CD4-positive, alpha-beta T cell treated with Interleukin-21 for 1 hour (primary cell): ENCODE measurements around the gene SIM2.

Experiments
- DNase-seq: peaks from one replicate; pipeline ENCODE4 v3.0.0-alpha.2; 2020

The SIM2 gene

DNA sequence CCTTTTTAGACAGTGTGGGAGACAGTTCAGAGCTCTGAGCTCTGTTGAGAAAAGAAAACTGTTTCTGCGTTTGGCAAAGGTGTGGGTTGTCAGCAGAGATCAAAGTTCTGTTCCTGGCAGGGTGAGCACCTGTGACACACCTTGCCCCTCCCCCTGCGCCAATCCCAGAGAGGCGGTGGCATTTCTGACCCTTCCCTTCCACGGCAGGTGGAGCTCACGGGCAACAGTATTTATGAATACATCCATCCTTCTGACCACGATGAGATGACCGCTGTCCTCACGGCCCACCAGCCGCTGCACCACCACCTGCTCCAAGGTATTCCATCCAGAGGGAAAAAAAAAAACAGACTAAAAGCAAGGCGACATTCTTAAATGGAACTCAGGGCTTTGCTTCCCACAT lies 20.7 kb downstream of the SIM2 start:
- no peak for DNase-seq

DNA sequence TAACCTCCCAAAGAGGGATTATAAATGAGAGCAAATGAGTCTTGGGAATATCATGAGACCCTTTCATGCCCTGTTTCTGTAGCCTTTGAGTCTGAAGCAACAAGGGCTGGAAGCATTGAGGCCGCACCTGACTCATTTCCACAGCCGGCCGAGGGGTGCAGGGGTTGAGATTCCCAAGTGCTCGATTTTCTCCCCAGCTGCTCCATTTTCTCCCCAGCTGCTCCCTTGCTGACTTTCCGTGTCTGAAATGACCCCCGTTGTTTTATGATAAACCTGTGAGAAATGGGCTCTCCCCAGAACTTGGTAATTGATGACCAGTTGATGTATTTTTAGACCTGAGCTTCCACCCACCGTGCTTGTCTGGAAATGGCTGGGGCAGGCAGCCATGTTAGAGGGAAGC lies 22.9 kb downstream of the SIM2 start:
- no peak for DNase-seq

DNA sequence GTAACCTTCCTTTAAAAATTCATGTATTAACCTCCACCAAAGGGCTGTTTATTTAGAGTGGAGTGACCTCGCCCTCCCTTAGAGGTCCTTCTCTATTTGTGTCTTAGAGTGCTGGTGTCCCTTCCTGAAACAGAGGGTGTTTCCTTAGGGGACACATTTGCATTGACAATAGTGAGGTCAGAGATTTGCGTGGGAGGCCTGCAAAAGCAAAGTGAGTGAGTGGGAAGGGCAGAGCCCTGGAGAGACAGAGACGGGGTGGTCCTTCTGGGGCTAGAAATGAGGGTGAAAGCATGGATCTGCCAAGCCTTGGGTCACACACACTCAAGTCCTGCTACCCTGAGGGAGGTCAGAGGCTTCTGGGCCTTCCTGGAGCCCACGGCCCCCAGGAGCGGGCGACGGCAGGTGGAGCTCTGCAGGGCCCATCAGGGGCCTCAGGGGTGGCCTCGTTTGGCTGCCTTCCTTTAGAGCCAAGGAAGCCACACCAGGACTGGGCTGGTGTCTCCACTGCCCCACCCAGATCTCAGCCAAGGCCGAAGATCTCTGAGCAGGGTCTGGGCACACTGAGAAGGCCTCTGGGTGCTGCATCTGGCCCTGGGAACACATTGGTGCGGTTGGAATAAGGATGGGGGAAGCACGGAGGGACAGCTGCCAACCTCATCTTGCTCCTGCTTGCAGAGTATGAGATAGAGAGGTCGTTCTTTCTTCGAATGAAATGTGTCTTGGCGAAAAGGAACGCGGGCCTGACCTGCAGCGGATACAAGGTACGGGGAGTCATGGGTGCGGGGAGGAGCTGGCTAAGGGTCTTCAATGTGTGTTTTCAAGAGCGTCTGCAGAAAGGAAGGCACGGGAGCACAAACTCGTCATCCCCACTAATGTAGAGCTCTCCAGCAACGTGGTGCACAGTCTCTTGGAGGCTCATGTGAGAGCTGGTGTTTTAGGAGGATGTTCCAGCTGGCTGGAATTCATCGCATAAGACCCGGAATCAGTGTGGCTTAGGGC lies 23.8 kb downstream of the SIM2 start:
- DNase-seq, result no peak

DNA sequence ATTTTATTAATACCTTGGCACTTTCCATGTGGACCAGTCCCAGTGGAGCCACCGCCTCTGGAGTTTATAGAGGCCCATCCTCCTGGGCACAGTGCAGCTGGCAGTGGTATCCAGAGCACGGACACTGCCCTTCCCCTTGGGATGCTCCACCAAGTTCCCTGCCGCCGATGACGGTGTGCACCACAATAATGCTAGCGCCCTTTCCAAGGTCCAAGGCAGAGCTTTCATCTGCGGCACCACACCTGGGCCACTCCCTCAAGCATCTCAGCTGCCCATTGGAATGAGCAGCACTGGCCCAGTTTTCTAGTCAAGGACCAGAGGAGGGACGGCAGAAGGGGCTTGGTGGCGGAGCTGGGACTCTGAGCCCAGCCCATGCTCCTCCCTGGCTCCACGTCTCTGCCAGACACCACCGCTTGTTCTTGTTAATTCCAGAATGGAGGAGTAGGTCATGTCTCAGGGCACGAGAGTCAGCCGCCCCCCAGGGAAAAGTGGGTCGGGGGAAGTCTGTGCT lies 24.5 kb downstream of the SIM2 start:
- DNase-seq, result no peak

DNA sequence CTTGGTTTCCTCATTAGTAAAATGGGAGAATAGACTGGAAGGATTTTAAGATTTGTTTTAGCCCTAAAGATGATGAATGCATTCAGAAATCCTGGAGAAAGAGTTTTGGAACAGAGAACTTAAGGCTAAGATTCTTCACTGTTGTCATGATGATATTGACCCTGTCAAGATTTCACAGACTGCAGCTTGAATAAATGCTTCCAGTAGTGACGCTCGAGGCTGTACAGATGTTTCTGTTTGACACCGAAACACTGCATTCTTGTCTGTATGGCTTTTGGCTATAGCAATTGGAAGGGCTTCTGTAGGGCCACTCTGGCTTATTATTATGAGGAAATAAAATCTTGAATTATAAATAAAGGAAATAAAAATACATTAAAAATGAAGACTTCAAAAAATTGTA lies 25.7 kb downstream of the SIM2 start:
- DNase-seq, result no peak

DNA sequence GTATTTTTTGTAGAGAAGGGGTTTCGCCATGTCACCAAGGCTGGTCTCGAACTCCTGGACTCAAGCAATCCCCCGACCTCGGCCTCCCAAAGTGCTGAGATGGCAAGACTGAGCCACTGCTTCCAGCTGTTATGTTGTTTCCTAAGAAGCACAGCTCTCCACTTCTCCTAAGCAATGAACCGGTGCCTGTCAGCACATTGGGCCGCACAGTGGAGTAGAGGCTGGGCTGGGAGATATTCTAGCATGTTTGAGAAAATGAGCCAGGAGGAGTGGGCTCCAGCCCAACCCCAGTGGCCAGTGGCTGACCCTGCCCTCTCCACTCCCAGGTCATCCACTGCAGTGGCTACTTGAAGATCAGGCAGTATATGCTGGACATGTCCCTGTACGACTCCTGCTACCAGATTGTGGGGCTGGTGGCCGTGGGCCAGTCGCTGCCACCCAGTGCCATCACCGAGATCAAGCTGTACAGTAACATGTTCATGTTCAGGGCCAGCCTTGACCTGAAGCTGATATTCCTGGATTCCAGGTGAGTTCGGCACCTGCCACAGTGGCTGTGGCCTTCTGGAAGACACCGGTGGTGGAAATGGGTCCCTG lies 27.0 kb downstream of the SIM2 start:
- DNase-seq, result no peak

DNA sequence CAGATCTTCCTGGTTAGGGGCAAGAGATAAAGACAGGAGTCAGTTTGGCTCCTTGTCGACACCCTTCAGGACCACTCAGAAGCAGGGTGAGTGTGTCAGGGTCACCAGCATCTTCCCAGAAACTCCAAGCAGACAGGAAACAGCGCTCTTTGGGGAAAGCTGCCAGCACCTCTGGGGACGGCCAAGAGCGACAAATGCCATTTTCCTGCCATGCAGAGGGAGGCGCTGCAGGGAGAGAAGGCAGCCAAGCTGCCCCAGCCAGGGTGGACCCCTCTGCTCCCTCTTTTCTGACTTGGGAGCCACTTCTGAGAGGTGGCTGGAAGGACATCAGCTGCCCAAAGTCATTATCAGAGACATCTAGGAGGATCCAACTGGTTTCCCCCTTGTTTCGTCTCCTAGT lies 29.0 kb downstream of the SIM2 start:
- no peak for DNase-seq

DNA sequence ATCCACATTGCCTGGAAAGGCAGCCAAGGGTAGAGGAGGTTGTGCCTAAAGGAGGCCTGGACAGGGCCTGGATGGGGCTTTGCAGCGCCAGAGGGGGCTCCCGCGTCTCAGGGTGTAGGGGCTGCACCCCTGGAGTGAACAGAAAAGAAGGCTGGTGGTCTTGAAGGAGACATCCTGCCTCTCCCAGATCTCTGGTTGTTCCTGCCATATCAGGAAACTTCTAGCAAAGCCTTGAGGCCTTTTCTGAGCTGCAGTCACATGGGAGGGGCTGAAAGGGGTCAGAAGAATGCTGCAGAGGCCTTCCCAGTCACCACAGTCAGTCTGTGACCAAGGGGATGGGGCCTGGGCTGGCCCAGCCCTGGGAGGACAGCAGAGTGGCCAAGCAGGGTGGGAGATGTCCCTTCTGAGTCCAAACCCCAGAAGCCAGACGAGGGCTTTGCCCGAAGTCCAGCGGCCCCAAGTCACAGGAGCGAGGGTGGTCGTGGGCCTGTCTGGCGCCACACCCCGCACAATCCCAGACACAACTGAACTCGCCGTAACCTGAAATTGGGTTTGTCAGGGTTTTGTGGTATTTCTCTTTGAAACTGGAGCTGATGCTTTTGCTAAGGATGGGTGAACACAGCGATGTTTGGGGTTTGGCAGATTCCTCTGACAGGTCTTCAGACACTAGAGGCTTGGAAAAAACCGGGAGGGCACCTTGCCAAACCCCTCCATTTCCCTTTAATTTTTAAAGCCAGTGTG lies 29.6 kb downstream of the SIM2 start:
- DNase-seq, result no peak

DNA sequence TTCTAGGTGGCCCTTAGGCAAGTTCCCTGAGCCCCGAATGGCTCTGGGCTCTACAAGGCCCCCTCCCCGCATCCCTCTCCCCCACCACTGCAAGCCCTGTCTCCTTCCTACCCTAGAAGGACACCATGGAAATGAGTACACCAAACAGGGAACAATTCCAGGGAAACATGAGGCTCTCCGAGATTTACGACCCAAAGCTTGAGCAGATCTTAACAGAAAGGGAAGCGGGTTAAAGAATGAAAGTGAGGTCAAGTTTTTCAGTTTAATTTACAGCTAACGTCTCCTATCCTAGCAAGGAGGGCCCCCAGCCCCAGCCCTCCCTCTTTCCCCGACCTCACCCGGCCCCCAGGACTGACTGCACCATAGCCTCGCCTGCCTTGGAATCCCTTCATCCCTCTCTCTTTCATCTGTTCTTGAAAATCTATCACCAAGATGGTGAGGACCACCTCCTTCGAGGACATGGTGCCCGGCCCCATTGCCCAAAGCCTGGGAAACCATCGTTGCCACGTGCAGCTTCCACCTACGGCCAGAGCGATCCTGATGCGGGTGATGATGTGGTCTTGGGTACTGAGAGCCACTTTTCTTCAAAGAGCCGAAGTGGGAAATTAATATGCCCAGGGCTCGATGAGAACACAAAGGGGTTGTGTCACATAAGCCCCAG lies 30.5 kb downstream of the SIM2 start:
- DNase-seq, result no peak

DNA sequence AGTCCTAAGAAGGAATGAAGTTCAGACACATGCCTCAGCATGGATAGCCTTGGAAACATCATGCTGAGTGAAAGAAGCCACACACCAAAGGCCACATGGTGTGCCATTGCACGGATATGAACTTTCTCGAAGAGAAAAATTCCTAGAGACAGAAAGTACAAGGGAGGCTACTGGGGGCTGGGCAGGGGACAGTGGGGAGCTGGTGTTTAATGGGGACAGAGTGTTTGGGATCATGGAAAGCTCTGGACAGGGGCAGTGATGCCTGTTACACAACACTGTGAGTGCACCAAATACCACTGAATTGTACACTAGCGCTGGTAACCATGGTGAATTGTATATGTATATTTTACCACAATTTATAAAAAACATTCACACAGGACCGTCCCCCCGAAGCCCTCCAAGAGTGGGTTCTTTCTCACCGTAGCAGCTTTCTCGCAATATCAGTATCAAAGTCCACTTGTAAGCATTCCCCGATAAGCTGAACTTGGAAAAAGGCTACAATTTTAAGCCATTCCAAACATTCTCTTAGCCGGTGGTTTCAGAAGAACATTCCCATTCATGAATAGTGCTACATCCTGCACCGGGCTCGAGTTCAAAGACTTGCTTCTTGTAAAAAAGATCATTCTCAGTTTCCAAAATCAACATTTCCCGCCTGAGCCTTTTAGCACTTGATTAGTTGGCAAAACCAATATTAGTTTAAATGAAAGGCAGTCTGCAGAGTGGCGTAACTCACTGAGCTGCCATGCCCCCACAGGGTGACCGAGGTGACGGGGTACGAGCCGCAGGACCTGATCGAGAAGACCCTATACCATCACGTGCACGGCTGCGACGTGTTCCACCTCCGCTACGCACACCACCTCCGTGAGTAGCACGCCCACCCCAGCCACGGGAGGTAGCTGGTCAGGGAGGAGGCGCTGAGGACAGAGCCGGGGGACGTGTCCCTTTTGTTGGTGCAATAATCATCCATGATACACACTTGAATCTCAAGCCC lies 31.7 kb downstream of the SIM2 start:
- no peak for DNase-seq

DNA sequence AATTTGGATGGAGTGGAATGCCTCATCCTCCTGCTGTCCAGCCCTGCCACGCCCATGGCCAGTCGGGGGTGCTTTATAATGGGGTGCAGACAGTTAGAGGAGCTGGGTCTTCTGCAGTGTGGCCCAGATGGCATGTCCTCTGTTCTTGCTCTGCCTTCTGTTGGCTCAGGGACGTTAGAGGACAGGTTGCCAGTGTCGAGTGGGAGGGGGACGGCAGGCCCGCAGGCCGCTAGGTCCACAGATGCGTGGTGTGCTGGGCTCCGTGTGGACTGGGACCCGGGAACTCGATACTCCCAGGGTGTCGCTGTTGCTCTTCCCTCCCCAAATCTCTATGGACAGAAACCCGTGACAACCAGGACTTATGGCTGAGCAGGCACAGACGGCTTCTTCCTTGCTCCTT lies 33.3 kb downstream of the SIM2 start:
- no peak for DNase-seq

DNA sequence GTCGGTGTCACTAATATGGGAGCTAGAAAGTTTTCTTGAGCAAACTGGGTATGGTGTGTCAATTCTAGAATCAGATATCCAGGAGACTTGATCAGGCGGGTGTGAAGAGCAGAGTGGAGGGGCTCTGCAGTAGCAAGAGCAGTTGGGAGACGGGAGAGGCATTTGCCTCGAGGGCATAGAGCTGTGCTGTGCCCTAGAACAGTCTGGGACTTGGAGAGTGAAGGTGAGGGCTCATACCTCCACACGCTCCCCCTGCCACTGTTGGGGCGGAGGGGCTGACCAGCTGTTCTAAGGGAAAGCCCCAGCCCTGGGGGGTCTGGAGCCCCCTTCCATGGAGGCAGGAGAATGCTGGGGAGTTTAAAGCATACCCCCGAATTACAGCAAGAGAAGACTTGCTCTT lies 33.8 kb downstream of the SIM2 start:
- DNase-seq, result no peak

DNA sequence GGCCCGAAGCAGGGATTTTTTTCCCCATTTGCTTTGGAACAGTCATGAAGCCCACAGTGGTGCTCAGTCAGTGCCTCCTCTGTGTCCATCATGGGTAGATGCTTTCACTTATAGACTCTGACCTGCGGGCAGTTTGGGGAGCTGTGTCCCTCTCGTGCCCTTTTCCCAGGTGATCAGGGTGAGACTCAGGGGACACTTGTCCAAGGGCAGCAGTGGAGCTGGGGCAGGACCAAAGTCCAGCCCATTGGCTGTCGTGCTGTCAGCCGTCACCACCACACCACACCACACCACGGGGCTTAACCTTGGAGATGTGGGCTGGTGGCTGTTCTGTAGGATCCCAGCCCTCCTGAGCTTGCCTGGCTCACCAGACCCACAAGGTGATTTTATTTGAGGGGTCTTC lies 34.9 kb downstream of the SIM2 start:
- DNase-seq, result no peak

DNA sequence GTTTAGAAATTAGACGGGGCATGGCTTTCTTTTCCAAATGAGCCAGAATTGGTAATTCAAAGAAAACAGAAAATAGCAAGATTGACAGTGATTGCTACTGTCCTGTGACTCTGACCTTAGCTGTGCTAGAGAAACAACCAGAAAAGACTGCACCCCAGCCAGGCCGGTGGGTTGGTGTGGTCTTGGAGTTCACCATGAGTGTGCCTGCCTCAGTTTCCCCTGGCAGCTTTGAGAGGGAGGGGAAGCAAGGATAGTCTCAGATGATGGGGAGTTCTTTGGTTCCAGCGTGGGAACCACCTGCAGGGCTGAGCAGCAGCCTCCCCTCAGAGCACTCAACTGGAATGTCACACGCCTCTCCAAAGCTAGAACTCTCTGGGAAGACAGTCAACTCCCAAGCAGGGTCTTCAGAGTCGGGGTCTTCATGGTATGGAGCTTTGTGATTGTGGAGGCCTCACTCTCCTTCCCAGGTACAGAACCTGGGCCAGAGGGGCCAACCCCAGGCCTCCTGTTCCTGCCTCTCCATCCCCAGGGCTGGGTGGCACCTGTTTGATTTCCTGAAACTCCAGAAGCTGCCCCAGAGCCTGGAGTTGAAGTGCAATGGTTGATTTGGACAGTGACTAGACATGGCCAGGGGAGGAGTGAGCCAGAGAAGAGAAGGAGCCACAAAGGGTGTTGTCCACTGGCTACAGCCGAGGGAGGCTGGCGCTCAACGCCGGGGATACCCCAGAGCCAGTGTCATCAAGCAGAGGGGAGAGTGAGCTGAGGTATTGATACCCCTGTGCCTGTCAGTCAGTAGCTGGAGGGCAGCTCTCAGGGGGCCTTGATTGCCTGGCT lies 35.7 kb downstream of the SIM2 start:
- DNase-seq, result no peak

DNA sequence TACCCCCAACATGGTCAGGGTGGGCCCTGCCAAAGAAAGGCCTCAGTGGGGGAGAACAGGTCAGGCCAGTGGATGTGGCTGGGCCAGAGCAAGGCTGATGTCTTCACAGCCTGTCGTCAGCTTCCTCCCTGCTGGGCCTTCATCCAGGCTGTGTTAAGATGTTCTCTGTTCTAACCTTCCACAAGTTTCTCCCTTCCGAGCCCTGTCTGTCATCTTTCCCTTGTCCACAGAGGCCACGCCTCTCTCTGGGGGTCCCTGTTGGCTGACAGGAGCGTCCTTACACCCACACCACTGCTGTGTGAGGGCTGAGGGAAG lies 36.2 kb downstream of the SIM2 start:
- DNase-seq, result no peak

DNA sequence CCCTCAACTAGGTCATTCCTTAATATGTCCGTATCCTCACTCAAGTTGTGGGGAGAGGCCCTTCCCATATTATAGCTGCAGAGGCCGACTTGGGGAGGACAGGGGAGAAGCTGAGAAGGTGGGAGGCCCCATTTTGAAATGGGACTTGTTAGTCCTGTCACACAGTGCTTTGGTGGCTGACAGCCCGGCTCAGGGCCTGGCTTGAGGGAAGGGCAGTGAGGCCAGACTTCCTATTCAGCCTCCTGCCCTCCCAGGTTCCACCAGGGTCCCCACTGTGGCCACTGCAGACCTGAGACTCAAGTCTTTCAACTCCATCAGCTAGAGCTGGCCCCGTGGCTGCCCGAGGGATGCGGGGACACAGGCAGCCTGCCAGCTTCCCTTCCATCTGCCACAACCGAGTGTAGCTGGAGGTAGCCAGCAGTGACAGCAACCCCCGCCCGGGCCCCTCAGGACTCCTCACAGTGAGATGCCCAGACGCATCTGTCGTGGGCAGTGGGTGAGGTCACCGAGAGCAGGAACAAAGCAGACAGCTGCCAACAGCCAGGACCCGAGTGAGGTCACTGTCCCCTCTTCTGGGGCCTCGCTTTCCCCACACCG lies 36.9 kb downstream of the SIM2 start:
- no peak for DNase-seq

DNA sequence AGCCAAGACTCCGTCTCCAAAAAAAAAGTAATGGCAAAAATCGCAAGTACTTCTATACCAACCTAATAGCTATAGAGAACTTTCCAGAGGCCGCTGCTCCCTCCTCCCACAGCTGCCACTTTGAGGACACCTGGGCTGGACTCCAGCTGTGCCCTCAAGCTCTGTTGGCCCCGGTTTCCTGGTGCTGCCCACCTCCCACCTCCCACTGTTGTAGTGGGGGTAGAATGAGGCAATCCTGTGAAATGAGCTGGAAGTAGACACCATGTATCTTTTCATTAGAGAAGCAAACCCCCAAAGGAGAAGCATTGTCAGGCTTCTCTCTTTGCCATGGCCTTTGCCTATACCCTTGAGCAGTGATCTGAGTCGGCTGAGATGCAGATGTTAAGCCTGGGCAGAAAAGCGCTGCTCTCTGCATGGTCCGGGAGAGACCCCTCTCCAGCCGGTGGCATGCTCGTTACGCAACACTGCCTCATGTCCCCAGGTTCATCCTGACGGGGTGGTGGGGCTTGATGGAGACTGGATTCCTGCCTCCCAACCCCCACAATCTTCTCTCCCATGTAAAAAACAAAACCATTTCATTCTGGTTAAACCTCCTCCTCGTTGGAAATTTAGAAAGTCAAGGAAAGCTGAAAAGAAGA lies 39.7 kb downstream of the SIM2 start:
- DNase-seq, result no peak

DNA sequence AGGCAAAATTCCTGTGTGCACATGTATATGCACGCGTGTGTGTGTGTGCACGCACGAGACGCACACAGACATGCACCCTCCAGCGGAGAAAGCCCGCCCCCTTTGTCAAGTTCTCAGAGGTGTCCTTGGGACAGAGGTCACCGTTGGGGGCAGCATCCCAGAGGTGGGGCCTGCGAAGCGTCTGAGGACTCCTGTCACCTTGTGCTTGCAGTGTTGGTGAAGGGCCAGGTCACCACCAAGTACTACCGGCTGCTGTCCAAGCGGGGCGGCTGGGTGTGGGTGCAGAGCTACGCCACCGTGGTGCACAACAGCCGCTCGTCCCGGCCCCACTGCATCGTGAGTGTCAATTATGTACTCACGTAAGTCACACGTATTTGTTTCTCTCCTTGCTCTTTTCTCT lies 42.6 kb downstream of the SIM2 start:
- no peak for DNase-seq

DNA sequence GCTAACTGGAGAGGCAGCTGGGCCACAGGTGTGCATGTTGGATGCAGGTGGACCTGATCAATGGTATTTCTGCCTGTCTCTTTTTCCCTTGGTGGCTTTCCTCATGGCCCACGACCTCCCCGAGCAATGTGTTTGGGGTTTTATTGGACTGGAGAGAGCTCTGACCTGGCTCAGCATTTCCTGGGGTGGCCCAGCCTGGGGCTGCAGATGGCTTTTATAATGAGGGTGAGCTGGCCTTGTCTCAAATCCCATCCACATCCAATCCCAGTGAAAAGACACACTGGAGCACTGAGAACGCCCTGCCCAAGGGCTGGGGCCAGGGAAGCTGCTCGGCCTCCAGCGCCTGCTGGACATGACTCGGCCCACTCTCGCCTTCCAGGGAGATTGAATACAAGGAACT lies 44.1 kb downstream of the SIM2 start:
- DNase-seq, result no peak

DNA sequence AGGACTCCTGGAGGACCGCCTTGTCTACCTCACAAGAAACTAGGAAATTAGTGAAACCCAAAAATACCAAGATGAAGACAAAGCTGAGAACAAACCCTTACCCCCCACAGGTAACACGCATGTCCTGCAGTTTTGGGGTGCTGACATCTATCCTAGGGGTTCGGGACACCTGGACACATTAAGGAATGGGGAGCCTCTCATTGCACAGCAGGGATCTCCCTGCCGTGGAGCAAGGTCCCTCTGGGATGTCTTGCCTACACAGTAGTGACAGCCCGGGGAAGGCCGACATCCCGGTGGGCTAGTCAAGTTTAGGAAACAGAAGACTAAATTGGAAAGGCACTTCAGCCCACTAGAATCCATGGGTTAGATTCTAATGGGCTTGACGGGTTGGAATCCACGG lies 44.5 kb downstream of the SIM2 start:
- no peak for DNase-seq
